Caki2 (cell line): ENCODE measurements around the gene TOPORS. TPM values are rescaled to one million over a fixed set of nuclear protein-coding genes. Genes with fewer than 3 reads are reported as not detected.
"Not testable (repeated sequence)": the region's sequence is repeated elsewhere in the genome, so short reads cannot be mapped to it uniquely, and the experiment has no call there.

ENCODE experiments used
- DNase-seq: peaks from one replicate; pipeline ENCODE4 v3.0.0-alpha.2; 2015; ENCODE audit warnings: low read depth
- in situ Hi-C: cut with HindIII; loops from 2 replicates; pipeline ENCODE4 v1.10.0; 2016; ENCODE audit warnings: low sequenced_read_pairs, low pct_unique_long_range_greater_than_20kb, mixed read lengths
- total RNA-seq: library from RNA; depleted of rRNA; stranded (reverse); fragments of >200 nt; shearing (Covaris generic); gene quantifications from 2 replicates; pipeline ENCODE4 v1.2.3, GENCODE V29; 2014; ENCODE audit warnings: low replicate concordance; rRNA removed

TOPORS gene
- total RNA-seq, 1 experiment from 2014 or later: 9.9 TPM

GRCh38 chr9:32525709-32526030 lies 26.7 kb downstream of the TOPORS start:
- DNase-seq: no peak
- in situ Hi-C loops: no loop called here

GRCh38 chr9:32524892-32525708 lies 27.3 kb downstream of the TOPORS start:
- DNase-seq: peak; percentile 33
- in situ Hi-C loops: no loop called here

DNA sequence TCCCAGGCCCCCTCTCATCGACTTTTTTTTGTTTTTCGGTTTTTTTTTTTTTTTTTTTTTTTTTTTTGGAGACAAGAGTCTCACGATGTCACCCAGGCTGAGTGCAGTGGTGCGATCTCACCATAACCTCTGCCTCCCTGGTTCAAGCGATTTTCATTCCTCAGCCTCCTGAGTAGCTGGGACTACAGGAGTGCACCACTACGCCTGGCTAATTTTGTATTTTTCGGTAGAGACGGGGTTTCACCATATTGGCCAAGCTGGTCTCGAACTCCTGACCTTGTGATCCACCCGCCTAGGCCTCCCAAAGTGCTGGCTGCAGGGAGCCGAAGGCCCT lies 27.9 kb downstream of the TOPORS start:
- DNase-seq, in situ Hi-C loops: not testable (repeated sequence)

DNA sequence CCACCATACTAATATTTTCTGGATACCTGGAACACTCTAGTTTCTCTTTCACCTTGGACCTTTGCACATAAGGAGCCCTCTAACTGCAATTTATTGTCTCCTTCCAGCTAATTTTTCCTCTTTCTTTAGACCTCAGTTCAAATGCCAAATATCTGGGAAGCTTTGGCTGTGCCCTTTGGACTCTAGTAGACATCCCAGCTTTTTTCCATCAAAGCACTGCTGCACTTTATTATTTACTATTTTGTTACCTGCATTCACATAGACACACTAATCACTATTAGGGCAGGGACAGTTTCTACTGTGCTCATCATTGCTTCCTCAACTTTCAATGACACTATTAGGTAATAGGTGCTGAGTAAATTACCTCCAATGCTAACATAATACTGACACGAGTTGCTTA lies 28.5 kb downstream of the TOPORS start:
- in situ Hi-C loops: no loop called here
- no peak for DNase-seq

DNA sequence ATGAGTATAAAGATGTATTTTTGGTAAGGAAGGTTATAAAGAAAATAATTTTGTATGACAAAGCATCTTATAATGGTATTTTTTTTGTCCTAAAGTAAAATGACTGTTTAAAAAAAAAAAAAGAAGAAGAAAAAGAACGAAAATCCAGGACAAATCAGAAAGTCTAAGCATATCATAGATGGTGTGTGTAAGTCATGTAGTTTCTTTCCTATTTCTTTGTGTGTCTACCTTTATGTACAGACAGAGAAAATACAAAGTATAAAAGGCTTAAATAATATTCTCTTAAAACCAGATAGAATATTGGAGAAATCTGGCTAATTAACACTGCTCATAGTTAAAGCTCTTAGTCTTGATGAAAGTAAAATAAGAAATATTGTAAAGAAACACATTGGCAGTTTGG lies 34.1 kb downstream of the TOPORS start:
- no peak for DNase-seq
- in situ Hi-C loops: no loop called here

GRCh38 chr9:32516241-32516640 lies 36.1 kb downstream of the TOPORS start:
- DNase-seq: no peak
- in situ Hi-C loops: no loop called here

- in situ Hi-C loops: no loop called here
Measured at GRCh38 chr9:32508728-32509127, 43.7 kb downstream of the TOPORS start.

DNA sequence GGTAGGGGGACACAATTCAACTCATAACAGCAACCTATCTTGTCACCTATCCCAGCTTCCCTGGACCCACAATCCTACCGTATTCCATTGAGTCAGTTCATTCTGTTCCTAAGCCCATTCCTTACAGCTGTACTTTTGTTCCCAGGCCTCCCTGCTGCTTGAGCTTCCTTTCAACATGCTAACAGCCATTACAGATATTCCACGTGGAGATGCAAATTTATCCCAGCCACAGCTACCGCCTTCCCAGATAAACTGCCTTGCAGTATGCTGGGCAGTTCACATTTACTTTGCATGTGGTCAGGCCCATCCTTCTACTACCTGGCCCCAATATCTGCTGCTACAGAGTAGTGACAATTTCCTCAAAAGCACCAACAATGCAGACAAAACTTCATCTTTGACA lies 49.4 kb downstream of the TOPORS start:
- DNase-seq: no peak
- in situ Hi-C loops: no loop called here

More at GRCh38 chr9:32508728-32509127, 43.7 kb downstream of the TOPORS start:
- no peak for DNase-seq

- in situ Hi-C loops: no loop called here
Measured at GRCh38 chr9:32502464-32502863, 49.9 kb downstream of the TOPORS start.

GRCh38 chr9:32501868-32502267 lies 50.5 kb downstream of the TOPORS start:
- in situ Hi-C loops: no loop called here
- no peak for DNase-seq

More at GRCh38 chr9:32502464-32502863, 49.9 kb downstream of the TOPORS start:
- DNase-seq: peak; percentile 22

DNA sequence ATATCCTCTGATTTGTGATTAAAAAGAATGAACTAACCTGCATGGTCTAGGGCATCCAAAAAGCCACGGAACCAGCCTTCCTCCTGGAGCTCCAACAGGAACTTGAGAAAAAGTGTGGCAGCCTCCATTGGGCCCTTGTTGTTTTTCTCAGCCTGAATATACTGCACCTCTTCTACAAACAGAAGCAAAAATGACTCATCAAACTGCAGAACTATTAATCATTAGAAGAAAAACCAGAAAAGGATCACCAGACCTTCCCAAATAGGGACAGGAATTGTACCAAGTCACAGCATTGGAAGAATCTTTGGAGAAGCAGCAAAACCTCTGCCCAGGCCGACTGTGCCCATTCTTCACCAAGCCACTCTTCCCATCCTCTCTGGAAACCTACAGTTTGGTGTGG lies 51.6 kb downstream of the TOPORS start:
- peak; percentile 69 for DNase-seq
- in situ Hi-C loops: no loop called here

GRCh38 chr9:32497921-32498320 lies 54.5 kb downstream of the TOPORS start:
- in situ Hi-C loops: no loop called here
- DNase-seq: no peak

DNA sequence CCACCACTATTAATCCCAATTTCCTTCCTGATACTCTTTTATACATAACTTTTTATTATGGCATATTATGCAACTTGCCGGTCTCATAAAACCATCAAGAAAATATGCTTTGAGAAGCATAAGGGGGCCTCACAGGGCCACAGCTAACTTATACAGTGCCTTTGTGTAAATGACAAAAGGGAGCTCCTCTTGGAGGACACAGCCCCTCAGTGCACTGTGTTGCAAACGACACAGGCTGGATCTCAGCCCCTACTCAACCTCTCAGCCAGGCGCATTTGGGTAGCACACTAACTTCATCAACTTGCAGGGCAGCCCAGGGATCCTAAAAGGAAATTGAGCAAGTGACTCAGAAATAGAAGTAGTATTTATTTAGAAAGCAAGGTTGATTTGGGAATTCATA lies 61.8 kb downstream of the TOPORS start:
- DNase-seq: no peak
- in situ Hi-C loops: no loop called here

Other genes starting within 250 kb of the TOPORS start
- gene ACO1, start 167.9 kb downstream of the TOPORS start, total RNA-seq: 35.6 and 36.2 TPM in 2 replicates
- gene RIGI, start 26.4 kb downstream of the TOPORS start, total RNA-seq: 2.8 and 5.8 TPM in 2 replicates
- gene SMIM27, start 259 bp downstream of the TOPORS start, total RNA-seq: 3.5 and 5.0 TPM in 2 replicates
- gene NDUFB6, start 20.6 kb upstream of the TOPORS start, total RNA-seq: 57.3 and 99.5 TPM in 2 replicates
- gene TAF1L, start 83.1 kb upstream of the TOPORS start, total RNA-seq: not detected in 2 replicates
- not detected in 2 replicates for gene TMEM215, start 231.0 kb upstream of the TOPORS start, total RNA-seq